H1 (cell line): ENCODE data around the gene YIPF5.

Source experiments
- CHD1 ChIP-seq: IDR thresholded peaks from 2 replicates; pipeline ENCODE4 v1.6.1; 2012; ENCODE audit warnings: low read depth, low read length, improper control_type of control experiment
- CTCF ChIP-seq, 3 experiments: IDR thresholded peaks; 1 replicate in 2 of 3; 2 replicates in 1 of 3; pipeline versions ENCODE4 v1.5.1 to v1.6.1; 2011; ENCODE audit warnings: low read length in 3 of 3, mild to moderate bottlenecking in 3 of 3, inconsistent platforms in 2 of 3, low read depth in 1 of 3, moderate library complexity in 1 of 3; ENCODE audit not compliant: insufficient read depth in 1 of 3; ENCODE audit errors: control extremely low read depth in 1 of 3
- EZH2 ChIP-seq: fragments of 200-600 bp; sonication (generic); IDR thresholded peaks from 2 replicates; pipeline ENCODE4 v1.7.1; 2012; ENCODE audit warnings: low read depth, mild to moderate bottlenecking, moderate library complexity, low read length, inconsistent platforms; ENCODE audit not compliant: severe bottlenecking
- PHF8 ChIP-seq: fragments of 200-600 bp; sonication (generic); conservative IDR thresholded peaks from 2 replicates; pipeline ENCODE4 v1.7.1; 2012; ENCODE audit warnings: low read depth, mild to moderate bottlenecking, inconsistent platforms, low read length, moderate library complexity
- POLR2A ChIP-seq, 2 experiments: IDR thresholded peaks; 1 replicate in 1 of 2; 2 replicates in 1 of 2; pipeline ENCODE4 v1.6.1; 2011; ENCODE audit warnings: low read depth in 2 of 2, low read length in 2 of 2, mild to moderate bottlenecking in 2 of 2; ENCODE audit errors: control extremely low read depth in 1 of 2

GRCh38 chr5:144125163-144125726, 45.2 kb downstream of the YIPF5 start:
- no peak for TF ChIP-seq PHF8
- TF ChIP-seq CTCF (IDR thresholded peaks at IDR 0.05; ENCODE audit: control extremely low read depth in 1 of 3, insufficient read depth in 1 of 3, low read depth in 1 of 3, low read length in 3 of 3), result no peak
- TF ChIP-seq EZH2, result no peak
- no peak for TF ChIP-seq POLR2A (IDR thresholded peaks at IDR 0.05; ENCODE audit: control extremely low read depth in 1 of 2, low read depth in 2 of 2, low read length in 2 of 2)
- no peak for TF ChIP-seq CHD1
